HAP-1 (cell line): ENCODE measurements around the gene PPP4R1.

Experiments
- DNase-seq, 2 experiments: peaks; one replicate each; pipeline ENCODE4 v3.0.0-alpha.2; 2016 to 2020; ENCODE audit warnings: low spot score in 2 of 2
- H3K27me3 ChIP-seq: fragments of 250-450 bp; sonication (Bioruptor Pico); 2 replicates; pipeline ENCODE4 v1.5.1; 2020; ENCODE audit warnings: low read depth, mild to moderate bottlenecking, moderate library complexity
- H3K36me3 ChIP-seq: fragments of 250-450 bp; sonication (Bioruptor Pico); replicated peaks from 2 replicates; pipeline ENCODE4 v1.5.1; 2020; ENCODE audit warnings: mild to moderate bottlenecking
- H3K4me1 ChIP-seq: fragments of 250-450 bp; sonication (Bioruptor Pico); 2 replicates; pipeline ENCODE4 v1.5.1; 2020; ENCODE audit warnings: mild to moderate bottlenecking
- H3K4me3 ChIP-seq: fragments of 250-450 bp; sonication (Bioruptor Pico); 2 replicates; pipeline ENCODE4 v1.5.1; 2020; ENCODE audit warnings: mild to moderate bottlenecking, moderate library complexity
- H3K9me3 ChIP-seq: fragments of 250-450 bp; sonication (Bioruptor Pico); 2 replicates; pipeline ENCODE4 v1.5.1; 2020; ENCODE audit warnings: mild to moderate bottlenecking, moderate library complexity
- in situ Hi-C: fragments of 300-500 bp; cut with MboI; formaldehyde crosslinking; loops from 3 replicates; pipeline ENCODE4 v1.14.3; 2020; ENCODE audit warnings: low sequenced_read_pairs, inconsistent platforms, mixed read lengths

Gene PPP4R1

DNA sequence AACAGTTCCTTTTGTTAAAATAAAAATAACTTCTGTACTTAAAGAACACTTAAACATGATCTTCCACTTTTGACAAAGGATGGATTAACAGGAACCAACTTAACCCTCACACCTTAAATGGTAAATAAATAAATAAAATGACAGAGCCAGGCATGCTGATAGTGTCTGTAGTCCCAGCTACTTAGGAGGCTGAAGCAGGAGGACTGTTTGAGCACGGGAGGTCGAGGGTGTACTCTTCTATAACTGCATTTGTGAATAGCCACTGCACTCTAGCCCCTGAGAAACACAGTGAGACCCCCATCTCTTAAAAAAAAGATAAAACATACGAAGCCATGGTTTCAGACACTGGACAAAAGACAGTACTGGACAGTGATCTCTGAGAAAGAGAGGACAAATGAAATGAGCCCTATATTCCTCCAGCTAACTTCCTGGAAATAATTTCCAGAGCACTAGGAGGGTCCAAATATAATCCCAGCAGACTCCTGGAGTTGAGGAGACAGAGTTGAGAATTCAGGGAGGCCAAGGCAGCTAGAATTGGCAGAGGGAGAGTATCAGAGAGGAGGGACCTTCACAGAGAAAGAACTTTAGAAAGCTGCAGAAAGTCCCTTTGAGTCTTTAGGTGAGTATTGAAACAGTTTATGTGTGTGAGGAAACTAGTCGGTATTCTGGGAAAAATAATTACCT is 17.4 kb downstream of the PPP4R1 start:
- Histone ChIP-seq H3K4me3 (no peak overlapping the region), H3K4me1 (peaks cover 3% of the 10 kb centered on the region; the same call in 1 of the 2 replicates), H3K9me3 (peaks cover 3% of the 10 kb centered on the region; the same call in 1 of the 2 replicates), H3K36me3 (peaks cover 16% of the 10 kb centered on the region), H3K27me3 (no peaks in the 10 kb centered on the region)
- DNase-seq = no peak
- in situ Hi-C loops = no loop called here

GRCh38 chr18:9596226-9596625 is 18.1 kb downstream of the PPP4R1 start:
- Histone ChIP-seq H3K36me3 (peaks cover 18% of the 10 kb centered on the region), H3K4me1 (peaks cover 3% of the 10 kb centered on the region; the same call in 1 of the 2 replicates), H3K9me3 (peaks cover 3% of the 10 kb centered on the region; the same call in 1 of the 2 replicates), H3K4me3 (no peak overlapping the region), H3K27me3 (no peaks in the 10 kb centered on the region)
- in situ Hi-C loops = no loop called here
- no peak for DNase-seq

DNA sequence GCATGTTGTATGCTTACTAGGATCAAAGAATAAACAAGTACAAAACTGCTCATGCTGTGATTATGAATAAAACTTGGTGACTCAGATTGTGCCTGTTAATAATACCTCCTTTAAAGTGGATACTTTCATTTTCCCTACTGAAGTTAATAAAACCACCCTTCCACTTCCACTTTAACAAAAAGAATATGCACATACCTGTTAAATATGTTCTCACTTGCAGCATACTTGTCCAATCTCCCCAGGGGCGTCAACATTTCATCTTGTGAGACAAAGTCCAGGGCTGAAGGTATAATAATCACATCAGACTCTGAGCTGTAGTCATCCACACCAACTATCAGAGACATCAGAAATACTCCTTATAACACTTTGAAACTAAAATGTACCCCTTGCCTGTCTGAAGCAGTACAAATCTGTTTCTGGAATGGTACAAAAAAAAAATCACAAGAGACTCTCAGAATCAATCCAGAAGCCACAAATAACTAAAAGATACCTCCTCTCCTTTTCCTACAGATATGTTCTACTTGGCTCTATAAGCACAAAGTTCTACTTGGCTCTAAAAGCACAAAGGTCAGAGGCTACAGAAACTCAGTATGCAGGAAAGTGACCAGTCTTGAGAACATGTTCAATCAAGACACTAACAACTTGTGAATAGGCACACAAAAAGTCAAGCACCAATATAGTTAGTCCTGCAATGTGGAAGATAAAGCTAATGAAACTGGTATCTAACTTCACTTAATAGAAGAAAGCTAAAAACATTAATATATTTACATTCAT is 19.3 kb downstream of the PPP4R1 start:
- peaks cover 3% of the 10 kb centered on the region; the same call in 1 of the 2 replicates for H3K4me1 ChIP-seq
- no peak overlapping the region for H3K4me3 ChIP-seq
- no peak for DNase-seq
- no peaks in the 10 kb centered on the region for H3K27me3 ChIP-seq
- H3K36me3 ChIP-seq = peaks cover 18% of the 10 kb centered on the region
- in situ Hi-C loops = no loop called here
- no peaks in the 10 kb centered on the region; the same call in 1 of the 2 replicates for H3K9me3 ChIP-seq

DNA sequence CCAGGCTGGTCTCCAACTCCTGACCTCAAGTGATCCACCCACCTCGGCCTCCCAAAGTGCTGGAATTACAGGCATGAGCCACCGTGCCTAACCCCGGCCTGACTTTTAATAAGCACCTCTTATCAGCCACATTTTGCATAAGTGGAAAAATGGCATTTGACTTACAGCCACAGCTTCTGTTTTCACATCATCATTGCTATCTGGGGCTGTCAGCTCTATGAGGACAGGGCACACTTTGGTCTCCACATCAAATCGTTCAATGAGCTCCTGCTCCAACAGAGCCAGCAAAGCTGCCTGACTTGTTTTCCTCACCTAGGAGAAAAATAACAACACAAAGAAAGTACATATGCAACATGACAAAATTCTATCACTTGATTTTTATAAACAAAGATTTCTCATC is 26.4 kb downstream of the PPP4R1 start:
- no peak for DNase-seq
- H3K4me3 ChIP-seq = no peak overlapping the region
- H3K27me3 ChIP-seq = no peaks in the 10 kb centered on the region
- H3K9me3 ChIP-seq = no peaks in the 10 kb centered on the region
- in situ Hi-C loops = no loop called here
- peaks cover 5% of the 10 kb centered on the region for H3K4me1 ChIP-seq
- H3K36me3 ChIP-seq = peaks cover 31% of the 10 kb centered on the region

DNA sequence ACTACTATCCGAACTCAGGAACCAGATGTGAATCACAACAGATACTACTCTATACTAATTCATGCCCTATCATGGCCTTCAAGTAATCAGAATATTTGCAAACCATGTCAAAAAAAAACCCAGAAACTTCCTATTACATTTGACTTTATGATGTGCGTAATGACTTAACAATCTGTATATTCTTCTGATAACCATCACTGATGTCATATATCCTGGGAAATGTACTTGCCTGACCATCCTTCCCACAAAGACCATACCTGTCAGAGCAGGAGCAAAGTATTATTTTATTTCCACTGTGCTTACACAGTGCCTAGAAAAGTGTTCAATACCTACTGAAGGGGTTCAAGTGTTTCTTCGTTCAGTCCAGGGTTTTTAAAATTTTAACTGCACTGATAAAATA is 27.5 kb downstream of the PPP4R1 start:
- H3K27me3 ChIP-seq = no peaks in the 10 kb centered on the region
- H3K4me1 ChIP-seq = peaks cover 5% of the 10 kb centered on the region
- no peaks in the 10 kb centered on the region for H3K9me3 ChIP-seq
- H3K4me3 ChIP-seq = no peak overlapping the region
- in situ Hi-C loops = no loop called here
- DNase-seq = no peak
- H3K36me3 ChIP-seq = peaks cover 31% of the 10 kb centered on the region

DNA sequence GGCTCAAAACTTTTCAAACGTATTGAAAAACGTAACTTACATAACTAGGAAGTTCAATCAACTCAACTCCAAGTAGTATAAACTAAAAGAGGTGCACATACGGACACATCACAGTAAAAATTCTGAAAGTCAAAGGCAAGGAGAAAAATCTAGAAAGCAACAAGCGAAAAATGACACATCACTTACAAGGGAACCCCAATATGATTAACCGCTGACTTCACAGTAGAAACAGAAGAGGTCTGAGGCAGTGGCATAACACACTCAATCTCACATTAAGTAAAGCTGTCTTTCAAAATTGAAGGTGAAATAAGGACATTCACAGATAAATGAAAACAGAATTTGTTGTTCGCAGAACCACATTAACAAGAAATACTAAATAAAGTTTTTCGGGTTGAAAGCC is 32.7 kb downstream of the PPP4R1 start:
- H3K4me3 ChIP-seq = no peak overlapping the region
- no peaks in the 10 kb centered on the region for H3K9me3 ChIP-seq
- no peak for DNase-seq
- H3K36me3 ChIP-seq = peaks cover 19% of the 10 kb centered on the region
- in situ Hi-C loops = no loop called here
- H3K27me3 ChIP-seq = no peaks in the 10 kb centered on the region
- H3K4me1 ChIP-seq = peaks cover 34% of the 10 kb centered on the region

DNA sequence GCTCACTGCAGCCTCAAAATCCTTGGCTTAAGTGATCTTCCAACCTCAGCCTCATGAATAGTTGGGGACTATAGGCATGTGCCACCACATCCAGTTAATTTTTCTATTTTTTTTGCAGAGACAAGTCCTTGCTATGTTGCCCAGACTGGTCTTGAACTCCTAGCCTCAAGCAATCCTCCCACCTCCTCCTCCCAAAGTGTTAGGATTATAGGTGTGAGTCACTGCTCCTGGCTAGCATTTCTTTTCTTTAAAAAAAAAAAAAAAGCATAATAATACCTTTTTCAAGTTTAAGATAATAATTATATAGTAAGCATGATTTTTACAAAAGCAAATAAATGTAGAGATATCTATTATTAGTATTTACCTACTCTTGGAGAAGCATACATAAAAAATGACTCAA is 36.1 kb downstream of the PPP4R1 start:
- in situ Hi-C loops = no loop called here
- no peaks in the 10 kb centered on the region for H3K9me3 ChIP-seq
- H3K4me3 ChIP-seq = no peak overlapping the region
- H3K4me1 ChIP-seq = peaks cover 50% of the 10 kb centered on the region
- peaks cover 12% of the 10 kb centered on the region for H3K36me3 ChIP-seq
- H3K27me3 ChIP-seq = no peaks in the 10 kb centered on the region
- DNase-seq = peak in 1 of 2 experiments; percentile 18

- peak in 1 of 2 experiments; percentile 33 for DNase-seq
- Histone ChIP-seq H3K9me3 (no peaks in the 10 kb centered on the region), H3K36me3 (peaks cover 8% of the 10 kb centered on the region), H3K4me3 (no peak overlapping the region), H3K4me1 (peaks cover 50% of the 10 kb centered on the region), H3K27me3 (no peaks in the 10 kb centered on the region)
- in situ Hi-C loops = no loop called here
Observed at GRCh38 chr18:9577361-9577760, 37.0 kb downstream of the PPP4R1 start.

DNA sequence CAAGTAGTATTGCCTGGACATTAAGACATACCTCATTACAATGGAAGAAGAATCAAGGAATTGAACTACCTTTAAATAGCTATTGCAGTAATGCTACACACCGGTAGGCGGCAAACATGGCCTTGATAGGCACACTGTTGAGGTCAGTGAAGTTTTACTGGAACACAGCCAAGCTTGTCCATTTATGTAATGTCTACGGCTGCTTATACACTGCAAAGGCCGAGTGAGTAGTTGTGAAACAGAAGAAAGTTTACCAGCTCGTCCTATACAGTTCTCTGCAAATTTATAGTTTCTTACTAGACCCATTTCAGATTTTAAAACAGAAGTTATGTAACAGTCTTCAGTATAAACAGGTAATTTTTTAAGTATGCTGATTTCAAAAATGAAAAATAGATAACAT is 38.8 kb downstream of the PPP4R1 start:
- Histone ChIP-seq H3K9me3 (no peaks in the 10 kb centered on the region), H3K4me1 (peaks cover 47% of the 10 kb centered on the region), H3K36me3 (peaks cover 4% of the 10 kb centered on the region), H3K27me3 (no peaks in the 10 kb centered on the region), H3K4me3 (no peak overlapping the region)
- peak; percentile 91 to 94 for DNase-seq
- in situ Hi-C loops = no loop called here

DNA sequence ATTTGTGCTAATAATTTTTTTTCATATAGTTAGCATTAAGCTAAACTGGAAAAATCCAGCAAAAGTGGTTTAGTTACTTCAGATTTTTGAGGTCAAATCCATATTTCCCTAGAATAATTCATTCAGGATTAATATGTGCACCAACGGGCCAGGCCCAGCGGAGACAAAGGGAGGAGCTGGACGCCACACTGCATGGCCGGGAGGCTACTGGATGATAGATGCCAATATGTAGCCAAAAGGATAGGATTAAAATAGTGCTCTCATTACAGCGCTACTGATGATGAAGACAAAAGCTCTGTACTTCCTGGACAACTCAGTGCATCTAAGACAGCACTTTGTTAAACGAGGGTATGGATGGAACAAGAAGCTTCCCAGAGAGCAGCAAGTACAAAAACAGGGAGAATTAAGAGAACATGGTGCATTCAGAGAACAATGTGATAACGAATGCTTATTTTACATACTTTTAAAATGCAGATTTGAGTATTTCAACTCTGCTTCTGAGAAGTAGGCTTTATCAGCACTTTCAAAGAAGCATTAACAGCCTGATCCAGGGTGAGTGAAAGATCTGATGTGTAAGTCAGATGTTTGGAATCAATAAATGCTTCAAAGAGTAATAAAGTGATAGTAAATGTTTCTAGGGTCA is 39.8 kb downstream of the PPP4R1 start:
- peaks cover 12% of the 10 kb centered on the region for H3K36me3 ChIP-seq
- no peak overlapping the region for H3K4me3 ChIP-seq
- DNase-seq = peak; percentile 60 to 88
- in situ Hi-C loops = no loop called here
- H3K27me3 ChIP-seq = no peaks in the 10 kb centered on the region
- H3K9me3 ChIP-seq = no peaks in the 10 kb centered on the region
- H3K4me1 ChIP-seq = peaks cover 47% of the 10 kb centered on the region

- Histone ChIP-seq H3K4me1 (peaks cover 20% of the 10 kb centered on the region), H3K36me3 (peaks cover 28% of the 10 kb centered on the region), H3K4me3 (no peak overlapping the region), H3K27me3 (no peaks in the 10 kb centered on the region), H3K9me3 (no peaks in the 10 kb centered on the region)
- in situ Hi-C loops = no loop called here
- DNase-seq = no peak
Observed at GRCh38 chr18:9571546-9571945, 42.8 kb downstream of the PPP4R1 start.

GRCh38 chr18:9570255-9570654 is 44.1 kb downstream of the PPP4R1 start:
- Histone ChIP-seq H3K27me3 (no peaks in the 10 kb centered on the region), H3K4me1 (peaks cover 10% of the 10 kb centered on the region), H3K36me3 (peaks cover 28% of the 10 kb centered on the region), H3K9me3 (no peaks in the 10 kb centered on the region), H3K4me3 (no peak overlapping the region)
- in situ Hi-C loops = no loop called here
- DNase-seq = no peak

GRCh38 chr18:9569178-9569577 is 45.2 kb downstream of the PPP4R1 start:
- H3K36me3 ChIP-seq = peaks cover 28% of the 10 kb centered on the region
- in situ Hi-C loops = no loop called here
- no peaks in the 10 kb centered on the region for H3K27me3 ChIP-seq

GRCh38 chr18:9568186-9568585 is 46.2 kb downstream of the PPP4R1 start:
- Histone ChIP-seq H3K9me3 (no peaks in the 10 kb centered on the region), H3K36me3 (peaks cover 32% of the 10 kb centered on the region), H3K4me3 (no peak overlapping the region), H3K4me1 (no peaks in the 10 kb centered on the region), H3K27me3 (no peaks in the 10 kb centered on the region)
- in situ Hi-C loops = no loop called here
- DNase-seq = no peak

More at GRCh38 chr18:9569178-9569577, 45.2 kb downstream of the PPP4R1 start:
- Histone ChIP-seq H3K4me3 (no peak overlapping the region), H3K4me1 (peaks cover 1% of the 10 kb centered on the region), H3K9me3 (no peaks in the 10 kb centered on the region)
- no peak for DNase-seq
